Transverse colon (tissue), 4 donors: ENCODE data around the gene CMC1. TPM values are rescaled to one million over a fixed set of nuclear protein-coding genes. Genes with fewer than 3 reads are reported as not detected.

Experiments used
- DNase-seq: peaks from one replicate; pipeline ENCODE4 v3.0.0-alpha.2; 2019
- H3K27ac ChIP-seq, 4 donors: fragments of 200-600 bp; sonication (generic); 2 replicates each; pipeline ENCODE4 v1.5.1; 2016 to 2018; ENCODE audit warnings: inconsistent platforms in 4 of 4
- H3K27me3 ChIP-seq: fragments of 200-600 bp; sonication (generic); 2 replicates; pipeline ENCODE4 v1.5.1; 2017; ENCODE audit warnings: inconsistent platforms
- H3K36me3 ChIP-seq, 4 donors: fragments of 200-600 bp; sonication (generic); 2 replicates each; pipeline ENCODE4 v1.5.1; 2017 to 2019; ENCODE audit warnings: inconsistent platforms in 4 of 4
- H3K4me1 ChIP-seq, 4 donors: fragments of 200-600 bp; sonication (generic); 2 replicates each; pipeline ENCODE4 v1.5.1; 2017 to 2020; ENCODE audit warnings: inconsistent platforms in 4 of 4
- H3K4me3 ChIP-seq, 4 donors: fragments of 200-600 bp; sonication (generic); 1 replicate in 1 of 4; 2 replicates in 3 of 4; pipeline versions ENCODE4 v1.5.1 to v1.6.1; 2017 to 2019; ENCODE audit warnings: inconsistent platforms in 4 of 4
- H3K9me3 ChIP-seq, 2 donors: fragments of 200-600 bp; sonication (generic); 2 replicates each; pipeline ENCODE4 v1.5.1; 2017 to 2019; ENCODE audit warnings: inconsistent platforms in 2 of 2
- EP300 ChIP-seq: sonication (generic); formaldehyde crosslinking; IDR thresholded peaks from one replicate; pipeline ENCODE4 v1.6.1; 2017; ENCODE audit warnings: antibody characterized with exemption, low read depth
- POLR2A ChIP-seq: fragments of 450-650 bp; IDR thresholded peaks from one replicate; pipeline ENCODE4 v1.6.1; 2016; ENCODE audit warnings: antibody characterized with exemption, mild to moderate bottlenecking, moderate library complexity
- POLR2AphosphoS5 ChIP-seq, 3 donors: sonication (generic); formaldehyde crosslinking; IDR thresholded peaks; one replicate each; pipeline ENCODE4 v1.6.1; 2016; ENCODE audit warnings: antibody characterized with exemption in 3 of 3
- WGBS, 2 donors: methylation state at CpG; one replicate each; pipeline ENCODE4 v1.1.5; 2018; ENCODE audit warnings: low coverage in 1 of 2; 5-methylcytosine and 5-hydroxymethylcytosine counted together
- in situ Hi-C, 4 donors: fragments of 200-750 bp; cut with MboI; loops; one replicate each; pipeline versions ENCODE4 v1.15.0 to v1.15.1; 2017; ENCODE audit warnings: low sequenced_read_pairs in 3 of 4, low pct_ligation_motif_present in 1 of 4, low pct_unique_long_range_greater_than_20kb in 1 of 4
- intact Hi-C: fragments of 100-400 bp; cut with DNase I; formaldehyde crosslinking; loops from one replicate; pipeline ENCODE4 v1.15.1; 2023; ENCODE audit warnings: low total_unique reads
- total RNA-seq, 4 donors: library from RNA; depleted of rRNA; stranded (reverse); fragments of >200 nt; gene quantifications; one replicate each; pipeline ENCODE4 v1.1.0, GENCODE V29; 2016
- TF ChIP-seq, protein P1 (sequence below), 5 experiments: fragments of 200-600 bp in 3 of 5; fragments of 450-650 bp in 2 of 5; sonication (generic) in 3 of 5; IDR thresholded peaks; 1 replicate in 2 of 5; 2 replicates in 3 of 5; pipeline ENCODE4 v1.5.1; 2016 to 2017; ENCODE audit warnings: antibody characterized with exemption in 5 of 5, inconsistent platforms in 3 of 5, mild to moderate bottlenecking in 2 of 5, moderate library complexity in 1 of 5

Gene CMC1
- total RNA-seq, 4 donors from 2014 or later: 0.20 to 15.2 (median 10.7) TPM

- Histone ChIP-seq H3K36me3 (no peaks in the 10 kb centered on the region), H3K27ac (no peak overlapping the region)
Observed at GRCh38 chr3:28300345-28300962, 59.0 kb downstream of the CMC1 start.

GRCh38 chr3:28301688-28302087 lies 60.3 kb downstream of the CMC1 start:
- in situ Hi-C loops: loop anchor here in 2 of 4 donors (25.0 kb wide), 2 partner anchors 589 to 989 kb away; partner anchors contain the start of gene EOMES (in 2 of the 2)
- no peaks in the 10 kb centered on the region for H3K36me3 ChIP-seq
- H3K27ac ChIP-seq: no peak overlapping the region
- 84 to 94% methylated on average over 4 of the region's 4 CpGs for WGBS, 2 donors
- intact Hi-C loops: no loop called here
- no peaks in the 10 kb centered on the region for H3K27me3 ChIP-seq
- no peaks in the 10 kb centered on the region for H3K4me1 ChIP-seq
- DNase-seq: no peak
- H3K4me3 ChIP-seq: no peak overlapping the region
- H3K9me3 ChIP-seq: no peaks in the 10 kb centered on the region
- no peak for TF ChIP-seq POLR2AphosphoS5 (IDR thresholded peaks at IDR 0.05)
- TF ChIP-seq EP300: no peak
- TF ChIP-seq POLR2A: no peak
- TF ChIP-seq, protein P1, sequence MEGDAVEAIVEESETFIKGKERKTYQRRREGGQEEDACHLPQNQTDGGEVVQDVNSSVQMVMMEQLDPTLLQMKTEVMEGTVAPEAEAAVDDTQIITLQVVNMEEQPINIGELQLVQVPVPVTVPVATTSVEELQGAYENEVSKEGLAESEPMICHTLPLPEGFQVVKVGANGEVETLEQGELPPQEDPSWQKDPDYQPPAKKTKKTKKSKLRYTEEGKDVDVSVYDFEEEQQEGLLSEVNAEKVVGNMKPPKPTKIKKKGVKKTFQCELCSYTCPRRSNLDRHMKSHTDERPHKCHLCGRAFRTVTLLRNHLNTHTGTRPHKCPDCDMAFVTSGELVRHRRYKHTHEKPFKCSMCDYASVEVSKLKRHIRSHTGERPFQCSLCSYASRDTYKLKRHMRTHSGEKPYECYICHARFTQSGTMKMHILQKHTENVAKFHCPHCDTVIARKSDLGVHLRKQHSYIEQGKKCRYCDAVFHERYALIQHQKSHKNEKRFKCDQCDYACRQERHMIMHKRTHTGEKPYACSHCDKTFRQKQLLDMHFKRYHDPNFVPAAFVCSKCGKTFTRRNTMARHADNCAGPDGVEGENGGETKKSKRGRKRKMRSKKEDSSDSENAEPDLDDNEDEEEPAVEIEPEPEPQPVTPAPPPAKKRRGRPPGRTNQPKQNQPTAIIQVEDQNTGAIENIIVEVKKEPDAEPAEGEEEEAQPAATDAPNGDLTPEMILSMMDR (IDR thresholded peaks at IDR 0.05): no peak

More at GRCh38 chr3:28300345-28300962, 59.0 kb downstream of the CMC1 start:
- no peak overlapping the region for H3K4me3 ChIP-seq
- 90 to 95% methylated on average over 5 of the region's 5 CpGs for WGBS, 2 donors
- TF ChIP-seq POLR2A (no peak), EP300 (no peak)
- peaks cover 0 to 7% (median 0%) of the 10 kb centered on the region in 4 donors for H3K4me1 ChIP-seq
- in situ Hi-C loops: loop anchor here in 2 of 4 donors (25.0 kb wide), 2 partner anchors 588 to 988 kb away; partner anchors contain the start of gene EOMES (in 2 of the 2)
- H3K27me3 ChIP-seq: no peaks in the 10 kb centered on the region
- no peaks in the 10 kb centered on the region for H3K9me3 ChIP-seq
- intact Hi-C loops: no loop called here
- no peak for DNase-seq

DNA sequence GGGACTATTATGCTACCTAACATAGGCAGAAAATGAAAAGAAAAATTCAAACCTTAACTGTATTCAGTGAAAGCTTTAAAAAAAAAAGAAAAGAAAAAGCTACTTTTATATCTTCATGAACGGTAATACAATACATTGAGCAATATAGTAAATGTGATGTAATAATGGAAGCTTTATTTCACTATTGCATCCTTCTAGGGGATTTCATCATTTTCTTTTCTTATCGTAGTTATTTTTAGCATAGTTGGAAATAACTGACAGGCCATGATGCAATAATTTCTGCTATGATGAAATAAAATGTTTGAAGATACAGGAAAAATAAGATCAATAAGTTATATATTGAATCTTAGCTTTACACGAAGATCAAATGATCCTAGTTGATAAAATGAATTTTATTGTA lies 66.8 kb downstream of the CMC1 start:
- Histone ChIP-seq H3K9me3 (no peaks in the 10 kb centered on the region), H3K36me3 (no peaks in the 10 kb centered on the region), H3K4me3 (no peak overlapping the region), H3K27me3 (no peaks in the 10 kb centered on the region), H3K4me1 (no peaks in the 10 kb centered on the region), H3K27ac (no peak overlapping the region)
- TF ChIP-seq, protein P1 (IDR thresholded peaks at IDR 0.05): no peak
- no peak for TF ChIP-seq POLR2AphosphoS5 (IDR thresholded peaks at IDR 0.05)
- no peak for TF ChIP-seq EP300
- no peak for TF ChIP-seq POLR2A
- 81 to 82% methylated on average over 3 of the region's 3 CpGs for WGBS, 2 donors
- intact Hi-C loops: no loop called here
- in situ Hi-C loops: loop anchor here in 2 of 4 donors (25.0 kb wide), 2 partner anchors 596 to 996 kb away; partner anchors contain the start of gene EOMES (in 2 of the 2)
- DNase-seq: no peak

DNA sequence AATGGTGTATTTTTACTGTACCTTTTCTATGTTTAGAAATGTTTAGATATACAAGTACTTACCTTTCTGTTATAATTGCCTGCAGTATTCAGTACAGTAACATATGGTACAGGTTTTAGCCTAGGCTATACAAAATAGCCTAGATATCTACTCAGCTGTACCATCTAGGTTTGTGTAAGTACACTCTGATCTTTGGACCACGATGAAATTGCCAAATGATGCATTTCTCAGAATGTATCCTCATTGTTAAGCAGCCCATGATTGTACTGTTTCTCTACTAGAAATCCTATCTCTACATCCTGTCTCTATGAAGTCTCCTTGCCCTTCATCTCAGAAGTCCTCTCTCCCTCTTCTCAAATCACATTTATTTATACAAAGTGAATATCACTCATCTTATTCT lies 74.3 kb downstream of the CMC1 start:
- 50 to 61% methylated on average over 1 of the region's 1 CpG for WGBS, 2 donors
- TF ChIP-seq, protein P1 (IDR thresholded peaks at IDR 0.05): no peak
- TF ChIP-seq POLR2A (no peak), POLR2AphosphoS5 (IDR thresholded peaks at IDR 0.05) (no peak), EP300 (no peak)
- peaks cover 0 to 11% (median 0%) of the 10 kb centered on the region in 4 donors for H3K36me3 ChIP-seq
- in situ Hi-C loops (loop anchor here in 2 of 4 donors (25.0 kb wide), 2 partner anchors 603 to 1003 kb away; partner anchors contain the start of gene EOMES (in 2 of the 2)), intact Hi-C loops (no loop called here)
- H3K27ac ChIP-seq: no peak overlapping the region
- H3K9me3 ChIP-seq: no peaks in the 10 kb centered on the region
- no peaks in the 10 kb centered on the region for H3K27me3 ChIP-seq
- no peaks in the 10 kb centered on the region for H3K4me1 ChIP-seq
- DNase-seq: no peak
- H3K4me3 ChIP-seq: no peak overlapping the region
